Endodermal cell (in vitro differentiated cells): ENCODE results near the gene ATP2A3. TPM values are rescaled to one million over a fixed set of nuclear protein-coding genes. Genes with fewer than 3 reads are reported as not detected.

ENCODE experiments used
- DNase-seq: peaks from one replicate; pipeline ENCODE4 v3.0.0-alpha.2; 2017
- H3K27ac ChIP-seq: 2 replicates; pipeline ENCODE4 v1.5.1; 2013; ENCODE audit warnings: mild to moderate bottlenecking, low read depth, low read length, moderate library complexity
- H3K27me3 ChIP-seq: 2 replicates; pipeline ENCODE4 v1.6.1; 2013; ENCODE audit warnings: mild to moderate bottlenecking, low read length, moderate library complexity; ENCODE audit not compliant: insufficient read depth, control insufficient read depth, poor library complexity, severe bottlenecking
- H3K36me3 ChIP-seq: 2 replicates; pipeline ENCODE4 v1.7.0; 2013; ENCODE audit warnings: mild to moderate bottlenecking, low read length, moderate library complexity; ENCODE audit not compliant: control insufficient read depth, insufficient read depth
- H3K4me1 ChIP-seq: one replicate; pipeline ENCODE4 v1.7.0; 2013; ENCODE audit warnings: low read length; ENCODE audit not compliant: control insufficient read depth, insufficient read depth
- H3K4me3 ChIP-seq: 2 replicates; pipeline ENCODE4 v1.5.1; 2013; ENCODE audit warnings: mild to moderate bottlenecking, low read length, moderate library complexity
- H3K9ac ChIP-seq: 2 replicates; pipeline ENCODE4 v1.6.1; 2013; ENCODE audit warnings: mild to moderate bottlenecking, low read length, moderate library complexity; ENCODE audit not compliant: poor library complexity, severe bottlenecking; ENCODE audit errors: extremely low read depth
- H3K9me3 ChIP-seq: 2 replicates; pipeline ENCODE4 v1.6.1; 2013; ENCODE audit warnings: mild to moderate bottlenecking, low read length, moderate library complexity; ENCODE audit not compliant: control insufficient read depth
- H3K27ac Mint-ChIP-seq: 2 replicates; pipeline ENCODE4 v1.8.0; 2020; ENCODE audit warnings: mixed read lengths
- H3K27me3 Mint-ChIP-seq: 2 replicates; pipeline ENCODE4 v1.8.0; 2021; ENCODE audit warnings: mild to moderate bottlenecking, mixed read lengths; ENCODE audit not compliant: insufficient read depth
- H3K36me3 Mint-ChIP-seq: 2 replicates; pipeline ENCODE4 v1.8.0; 2020; ENCODE audit warnings: low read depth, mixed read lengths
- H3K4me1 Mint-ChIP-seq: 2 replicates; pipeline ENCODE4 v1.8.0; 2020; ENCODE audit warnings: mixed read lengths
- H3K4me3 Mint-ChIP-seq: 2 replicates; pipeline ENCODE4 v1.8.0; 2020; ENCODE audit warnings: mild to moderate bottlenecking, moderate library complexity, mixed read lengths
- H3K9me3 Mint-ChIP-seq: 2 replicates; pipeline ENCODE4 v1.8.0; 2020; ENCODE audit warnings: mild to moderate bottlenecking, mixed read lengths
- CTCF ChIP-seq: fragments of 200-600 bp; sonication (generic); conservative IDR thresholded peaks from 2 replicates; pipeline ENCODE4 v1.5.0; 2021; ENCODE audit warnings: antibody characterized with exemption, mild to moderate bottlenecking
- whole genome bisulfite sequencing, 2 experiments: methylation state at CpG; one replicate each; pipeline versions ENCODE4 v1.1.5 to v1.1.7; 2013; ENCODE audit warnings: missing lambda C conversion rate in 2 of 2, mixed read lengths in 1 of 2; ENCODE audit not compliant: insufficient coverage in 1 of 2, insufficient read length in 1 of 2; 5-methylcytosine and 5-hydroxymethylcytosine counted together
- total RNA-seq, 2 donors: library from RNA; stranded (reverse); fragmentation: NEBNext Ultra II Directional in 1 of 2; extraction: Animal tissue kit (Norgen Biotek cat#: 25700) in 1 of 2; gene quantifications; 2 replicates in 1 of 2; 3 replicates in 1 of 2; pipeline ENCODE4 v1.2.1, GENCODE V29; 2021

ATP2A3 gene
- total RNA-seq, 2 donors from 2014 or later, result 1.4 to 3.7 TPM

GRCh38 chr17:3875317-3875716, 88.9 kb downstream of the ATP2A3 start:
- no peak for DNase-seq
- Histone ChIP-seq H3K4me1 (no peaks in the 10 kb centered on the region), H3K27ac (no peak overlapping the region), H3K36me3 (no peaks in the 10 kb centered on the region), H3K9me3 (no peaks in the 10 kb centered on the region), H3K9ac (no peak overlapping the region), H3K4me3 (no peak overlapping the region), H3K27me3 (no peaks in the 10 kb centered on the region)
- 93 to 98% methylated on average over 4 to 7 of the region's 7 CpGs for WGBS, 2 experiments
- peaks cover 15% of the 10 kb centered on the region for H3K4me1 Mint-ChIP-seq
- H3K4me3 Mint-ChIP-seq, result no peak overlapping the region
- H3K27ac Mint-ChIP-seq, result no peak overlapping the region
- TF ChIP-seq CTCF, result no peak
- H3K9me3 Mint-ChIP-seq, result no peaks in the 10 kb centered on the region
- H3K36me3 Mint-ChIP-seq, result peaks cover 15% of the 10 kb centered on the region
- no peaks in the 10 kb centered on the region for H3K27me3 Mint-ChIP-seq

Other genes starting within 250 kb of the ATP2A3 start
- 10 to 100 TPM; 14.7 to 24.6 TPM for gene HASPIN, start 240.5 kb downstream of the ATP2A3 start, total RNA-seq
- 10 to 100 TPM; 21.8 to 34.3 TPM for gene ITGAE, start 163.2 kb downstream of the ATP2A3 start, total RNA-seq
- gene NCBP3, start 118.2 kb downstream of the ATP2A3 start, total RNA-seq, result 10 to 100 TPM; 74.5 to 75.9 TPM
- gene CAMKK1, start 71.4 kb downstream of the ATP2A3 start, total RNA-seq, result 1 to 10 TPM; 3.8 to 6.3 TPM
- not detected for gene P2RX1, start 48.0 kb downstream of the ATP2A3 start, total RNA-seq
- 10 to 100 TPM; 21.5 to 29.4 TPM for gene ZZEF1, start 178.6 kb upstream of the ATP2A3 start, total RNA-seq
- 1 to 10 TPM; 6.7 to 6.8 TPM for gene CYB5D2, start 178.8 kb upstream of the ATP2A3 start, total RNA-seq